Epithelial cell of esophagus (primary cell): ENCODE results near the gene GAD2.

Experiments
- DNase-seq: peaks from one replicate; pipeline ENCODE4 v3.0.0; 2010; ENCODE audit warnings: low read depth
- H3K4me3 ChIP-seq: 2 replicates; pipeline ENCODE4 v1.5.1; 2011; ENCODE audit warnings: mild to moderate bottlenecking, low read length, control low read depth
- CTCF ChIP-seq: IDR thresholded peaks from 2 replicates; pipeline ENCODE4 v1.5.1; 2011; ENCODE audit warnings: low read depth, mild to moderate bottlenecking, low read length, control low read depth, inconsistent platforms; ENCODE audit not compliant: insufficient read depth; ENCODE audit errors: missing control alignments

GAD2 gene

DNA sequence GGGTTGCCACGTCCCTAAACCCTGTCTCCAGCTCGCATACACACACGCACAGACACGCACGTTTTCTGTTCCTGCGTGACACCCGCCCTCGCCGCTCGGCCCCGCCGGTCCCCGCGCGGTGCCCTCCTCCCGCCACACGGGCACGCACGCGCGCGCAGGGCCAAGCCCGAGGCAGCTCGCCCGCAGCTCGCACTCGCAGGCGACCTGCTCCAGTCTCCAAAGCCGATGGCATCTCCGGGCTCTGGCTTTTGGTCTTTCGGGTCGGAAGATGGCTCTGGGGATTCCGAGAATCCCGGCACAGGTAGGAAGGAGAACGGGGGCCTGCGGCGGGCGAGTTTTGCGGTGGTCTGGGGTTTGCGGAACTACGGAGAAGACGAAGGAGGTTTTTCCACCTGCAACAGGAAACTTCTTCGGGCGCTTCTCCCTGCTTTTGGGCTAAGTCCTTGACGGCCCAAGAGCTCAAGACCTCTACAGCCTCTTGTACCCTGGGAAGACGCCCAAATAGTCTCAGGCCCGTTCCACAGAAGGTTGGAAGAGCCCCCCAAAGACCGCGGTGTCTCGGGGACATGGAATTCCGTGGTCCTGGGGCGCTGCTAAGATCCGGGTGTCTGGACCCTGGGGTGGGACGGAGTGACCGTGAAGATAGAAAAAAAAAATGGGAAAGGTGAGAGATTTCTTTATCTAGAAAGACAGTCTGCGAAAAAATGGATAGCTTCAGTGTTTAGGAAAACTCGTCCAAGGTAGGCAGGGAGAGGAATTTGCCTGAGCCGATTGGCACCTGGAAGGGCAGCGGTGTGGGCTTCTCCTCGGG lies at the start of gene GAD2:
Gene GAD2, plus strand, starts transcription at position 190 of the 811 bp plus-strand sequence. Its CDS starts 36 bp downstream, at position 226.
- TF ChIP-seq CTCF, result no peak
- no peak for DNase-seq
- H3K4me3 ChIP-seq, result no peak within 1 kb of the TSS

GRCh38 chr10:26169466-26169865 lies 47.1 kb upstream of the GAD2 start:
- TF ChIP-seq CTCF, result no peak
- H3K4me3 ChIP-seq, result no peak overlapping the region
- DNase-seq, result no peak

- TF ChIP-seq CTCF, result no peak
- no peak overlapping the region for H3K4me3 ChIP-seq
- DNase-seq, result no peak
Observed at GRCh38 chr10:26172131-26172530, 44.4 kb upstream of the GAD2 start.

DNA sequence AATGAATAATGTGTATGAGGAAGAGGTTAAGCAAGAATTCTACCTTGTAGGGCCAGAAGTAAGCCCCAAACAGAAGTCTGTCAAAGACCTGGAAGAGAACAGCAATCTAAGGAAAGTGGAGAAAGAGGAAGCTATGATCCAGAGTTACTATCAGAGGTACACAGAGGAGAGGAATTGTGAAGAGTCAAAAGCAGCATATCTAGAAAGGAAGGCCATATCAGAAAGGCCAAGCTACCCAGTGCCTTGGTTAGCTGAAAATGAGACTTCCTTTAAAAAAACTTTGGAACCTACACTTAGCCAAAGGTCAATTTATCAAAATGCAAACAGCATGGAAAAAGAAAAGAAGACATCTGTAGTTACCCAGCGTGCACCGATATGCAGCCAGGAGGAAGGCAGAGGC lies 42.7 kb upstream of the GAD2 start:
- no peak for TF ChIP-seq CTCF
- no peak for DNase-seq

GRCh38 chr10:26177341-26177740 lies 39.2 kb upstream of the GAD2 start:
- DNase-seq, result no peak
- no peak overlapping the region for H3K4me3 ChIP-seq
- TF ChIP-seq CTCF, result no peak

More for the DNA sequence above, 42.7 kb upstream of the GAD2 start:
- no peak overlapping the region for H3K4me3 ChIP-seq

DNA sequence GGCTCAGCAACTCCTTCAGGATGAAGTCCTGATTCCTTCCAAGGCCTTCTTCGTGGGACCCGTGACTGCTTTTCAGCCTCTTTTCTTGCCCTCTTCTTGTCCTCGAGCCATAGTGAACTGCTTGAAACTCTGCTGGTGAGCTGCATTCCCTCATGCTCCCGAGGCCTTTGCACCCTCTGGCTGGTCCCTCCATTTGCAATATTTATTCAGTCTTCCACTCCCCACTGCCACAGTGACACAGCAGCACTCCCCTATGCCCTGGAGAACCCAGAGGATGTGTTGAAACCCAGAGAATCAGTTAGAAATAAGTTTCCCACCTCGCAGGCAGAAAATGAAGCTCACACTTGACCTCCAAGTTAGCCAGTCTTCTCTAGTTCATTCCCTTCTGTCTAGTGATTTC lies 22.3 kb upstream of the GAD2 start:
- TF ChIP-seq CTCF, result no peak
- H3K4me3 ChIP-seq, result no peak overlapping the region
- DNase-seq, result no peak

- TF ChIP-seq CTCF, result no peak
- no peak for DNase-seq
- H3K4me3 ChIP-seq, result no peak overlapping the region
Observed at GRCh38 chr10:26197248-26197647, 19.3 kb upstream of the GAD2 start.
